ENCODE data around the gene GLT1D1. TPM values are rescaled to one million over a fixed set of nuclear protein-coding genes. Genes with fewer than 3 reads are reported as not detected.

The GLT1D1 gene
- polyA plus RNA-seq, 1 donor from 2014 or later, result not detected

DNA sequence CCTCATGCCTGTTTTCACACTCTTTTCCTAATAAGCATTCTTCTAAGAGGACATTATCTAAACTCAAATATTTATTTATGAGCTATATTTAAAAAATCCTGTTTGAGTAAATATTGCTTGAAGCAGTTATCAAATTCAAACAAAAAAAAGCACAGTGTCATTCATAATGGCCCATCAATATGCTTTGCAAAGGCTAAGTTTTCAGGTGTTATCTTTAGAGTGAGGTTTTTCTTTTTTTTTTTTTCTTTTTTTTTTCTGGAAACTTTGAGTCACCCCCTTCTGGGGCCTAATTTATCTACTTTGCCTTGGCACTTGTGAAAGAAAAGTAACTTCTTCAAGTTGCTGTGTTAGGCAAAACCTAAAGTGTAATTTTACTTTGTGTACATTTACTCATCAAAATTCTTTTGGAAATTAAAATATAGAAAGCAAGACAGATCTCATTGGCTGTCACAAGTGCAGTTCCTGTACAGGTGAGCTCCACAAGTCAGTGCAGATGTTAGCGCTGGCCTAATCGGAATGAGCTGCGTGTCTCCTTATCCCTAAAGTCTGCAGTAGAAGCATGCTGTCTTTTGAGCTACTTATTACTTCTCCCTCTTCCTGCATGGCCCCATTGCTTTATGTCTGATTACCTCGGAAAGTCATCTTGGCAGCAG lies 53.3 kb downstream of the GLT1D1 start:
- Mint-ChIP-seq H3K36me3 (peaks cover 2% of the 10 kb centered on the region), H3K27me3 (no peaks in the 10 kb centered on the region), H3K4me3 (no peak overlapping the region), H3K4me1 (no peaks in the 10 kb centered on the region), H3K9me3 (no peaks in the 10 kb centered on the region), H3K27ac (no peak overlapping the region)

DNA sequence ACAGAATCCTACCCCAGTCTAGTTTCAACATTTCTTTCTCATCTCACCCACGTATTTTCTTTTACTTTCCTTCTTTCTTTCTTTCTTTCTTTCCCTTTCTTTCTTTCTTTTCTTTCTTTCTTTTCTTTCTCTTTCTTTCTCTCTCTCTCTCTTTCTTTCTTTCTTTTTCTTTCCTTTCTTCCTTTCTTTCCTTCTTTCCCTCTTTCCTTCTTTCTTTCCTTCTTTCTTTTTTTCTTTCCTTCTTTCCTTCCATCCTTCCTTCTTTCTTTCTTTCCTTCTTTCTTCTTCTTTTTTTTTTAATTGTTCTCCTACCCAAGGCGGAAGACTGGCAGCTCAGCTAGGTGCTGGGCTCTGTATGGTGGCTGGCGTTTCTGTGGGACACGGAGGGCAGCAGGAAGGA lies 55.0 kb downstream of the GLT1D1 start:
- Mint-ChIP-seq H3K27ac (no peak overlapping the region), H3K36me3 (no peaks in the 10 kb centered on the region), H3K27me3 (no peaks in the 10 kb centered on the region), H3K9me3 (no peaks in the 10 kb centered on the region), H3K4me3 (no peak overlapping the region), H3K4me1 (no peaks in the 10 kb centered on the region)

DNA sequence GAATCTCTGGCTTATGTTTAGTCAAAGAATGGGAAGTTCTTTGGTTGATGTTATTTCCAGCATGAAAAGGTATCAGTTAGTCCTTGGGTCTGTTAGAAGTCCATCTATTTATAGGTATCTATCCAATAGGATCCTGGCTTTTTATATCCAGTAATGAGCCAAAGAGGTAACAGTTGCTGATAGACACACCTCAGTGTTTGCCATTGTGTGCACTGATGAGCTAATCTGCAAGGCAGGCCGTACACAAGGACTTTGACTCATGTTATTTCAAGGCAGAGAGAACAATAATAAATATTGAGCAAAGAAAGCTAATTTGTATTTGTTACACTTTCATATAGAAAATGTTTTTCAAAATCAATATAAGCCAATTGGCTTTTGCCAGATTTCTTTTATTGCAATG lies 56.4 kb downstream of the GLT1D1 start:
- Mint-ChIP-seq H3K27ac (no peak overlapping the region), H3K27me3 (no peaks in the 10 kb centered on the region), H3K36me3 (no peaks in the 10 kb centered on the region), H3K4me1 (no peaks in the 10 kb centered on the region), H3K9me3 (no peaks in the 10 kb centered on the region), H3K4me3 (no peak overlapping the region)

DNA sequence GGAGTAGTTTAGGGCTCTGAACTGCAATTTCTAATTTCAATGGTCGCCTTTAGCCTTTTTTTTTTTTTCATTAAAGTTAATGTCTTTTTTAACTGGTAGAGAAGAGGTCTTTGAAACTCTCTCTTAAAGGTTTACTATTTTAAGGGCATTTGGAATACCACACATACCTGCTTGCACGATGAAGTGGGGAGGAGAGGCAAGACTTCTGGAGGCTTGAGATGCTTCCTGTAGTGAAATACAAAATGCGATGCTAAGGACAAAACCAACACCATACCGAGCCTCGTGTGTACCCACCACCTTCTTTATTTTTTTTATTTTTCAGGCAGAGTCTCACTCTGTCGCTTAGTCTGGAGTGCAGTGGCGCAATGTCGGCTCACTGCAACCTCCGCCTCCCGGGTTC lies 57.4 kb downstream of the GLT1D1 start:
- Mint-ChIP-seq H3K27me3 (no peaks in the 10 kb centered on the region), H3K4me3 (no peak overlapping the region), H3K36me3 (no peaks in the 10 kb centered on the region), H3K4me1 (peaks cover 0 to 4% (median 0%) of the 10 kb centered on the region in 3 donors), H3K27ac (no peak overlapping the region), H3K9me3 (no peaks in the 10 kb centered on the region)

DNA sequence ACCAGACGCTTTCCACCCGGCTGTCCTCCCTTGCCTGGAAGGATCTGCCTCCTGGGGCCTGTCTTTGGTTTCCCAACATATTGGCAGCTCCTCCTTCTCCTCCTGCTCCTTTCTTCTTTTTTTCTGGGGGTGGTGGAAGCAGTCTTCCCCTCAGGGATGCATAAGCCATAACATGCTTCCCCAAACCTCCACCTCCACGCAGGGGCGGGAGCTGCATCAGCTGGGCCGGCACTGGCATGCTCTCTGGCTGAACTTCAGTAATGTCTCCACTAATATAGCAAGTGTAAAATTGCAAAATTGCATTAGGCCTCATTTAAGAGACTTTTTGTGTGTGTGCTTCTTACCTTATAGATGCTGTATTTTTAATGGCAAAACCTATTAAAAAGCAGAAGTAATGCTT lies 58.6 kb downstream of the GLT1D1 start:
- Mint-ChIP-seq H3K9me3 (no peaks in the 10 kb centered on the region), H3K4me3 (no peak overlapping the region), H3K36me3 (no peaks in the 10 kb centered on the region), H3K27me3 (no peaks in the 10 kb centered on the region), H3K4me1 (peaks cover 0 to 4% (median 0%) of the 10 kb centered on the region in 3 donors), H3K27ac (no peak overlapping the region)

DNA sequence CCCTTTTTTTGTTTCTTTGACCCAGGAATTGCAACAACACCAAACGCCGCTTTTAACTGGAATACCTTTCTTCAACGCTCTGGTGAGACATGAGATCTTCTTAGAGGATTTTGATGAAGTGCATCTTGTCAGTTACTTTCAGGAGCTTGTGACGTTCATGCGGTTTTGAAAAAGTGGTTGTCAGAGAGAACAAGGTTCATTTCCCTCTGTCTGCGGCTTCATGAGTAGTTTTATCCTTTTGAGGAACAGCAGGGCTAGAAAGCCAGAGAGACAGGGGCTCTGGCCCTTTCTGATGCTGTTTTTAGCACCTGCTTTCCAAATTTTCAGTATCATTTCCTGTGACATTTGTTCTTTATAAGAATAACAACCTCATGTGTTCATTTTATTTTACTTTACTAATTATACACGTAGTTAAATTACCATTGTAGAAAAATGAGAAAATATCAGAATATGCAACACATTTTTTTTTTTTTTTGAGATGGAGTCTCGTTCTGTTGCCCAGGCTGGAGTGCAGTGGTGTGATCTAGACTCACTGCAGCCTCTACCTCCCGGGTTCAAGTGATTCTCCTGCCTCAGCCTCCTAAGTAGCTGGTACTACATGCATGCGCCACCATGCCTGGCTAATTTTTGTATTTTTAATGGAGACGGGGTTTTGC lies 61.8 kb downstream of the GLT1D1 start:
- H3K27ac Mint-ChIP-seq, result no peak overlapping the region
- H3K4me1 Mint-ChIP-seq, result peaks cover 0 to 4% (median 0%) of the 10 kb centered on the region in 3 donors
- H3K4me3 Mint-ChIP-seq, result no peak overlapping the region
- peaks cover 2% of the 10 kb centered on the region for H3K36me3 Mint-ChIP-seq
- no peaks in the 10 kb centered on the region for H3K9me3 Mint-ChIP-seq
- peaks cover 4% of the 10 kb centered on the region for H3K27me3 Mint-ChIP-seq

DNA sequence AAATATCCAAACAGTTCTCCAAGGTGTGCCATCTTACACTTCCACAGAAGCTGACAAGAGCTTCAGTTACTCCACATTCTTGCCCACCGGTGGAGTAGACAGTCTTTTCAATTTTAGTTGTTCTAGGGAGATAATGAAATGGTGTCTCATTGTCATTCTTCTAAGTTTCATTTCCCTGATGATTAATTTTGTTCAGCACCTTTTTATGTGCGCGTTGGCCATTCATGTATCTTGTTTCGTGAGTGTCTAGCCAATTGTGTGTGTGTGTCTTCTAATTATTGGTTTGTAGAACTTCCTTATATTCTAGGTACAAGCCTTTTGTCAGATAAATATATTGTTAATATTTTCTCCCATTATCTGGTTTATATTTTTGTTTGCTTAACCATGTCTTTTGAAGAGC lies 63.1 kb downstream of the GLT1D1 start:
- no peak overlapping the region for H3K27ac Mint-ChIP-seq
- H3K4me3 Mint-ChIP-seq, result no peak overlapping the region
- peaks cover 2% of the 10 kb centered on the region for H3K36me3 Mint-ChIP-seq
- H3K4me1 Mint-ChIP-seq, result peaks cover 0 to 4% (median 0%) of the 10 kb centered on the region in 3 donors
- no peaks in the 10 kb centered on the region for H3K9me3 Mint-ChIP-seq
- H3K27me3 Mint-ChIP-seq, result peaks cover 4% of the 10 kb centered on the region

DNA sequence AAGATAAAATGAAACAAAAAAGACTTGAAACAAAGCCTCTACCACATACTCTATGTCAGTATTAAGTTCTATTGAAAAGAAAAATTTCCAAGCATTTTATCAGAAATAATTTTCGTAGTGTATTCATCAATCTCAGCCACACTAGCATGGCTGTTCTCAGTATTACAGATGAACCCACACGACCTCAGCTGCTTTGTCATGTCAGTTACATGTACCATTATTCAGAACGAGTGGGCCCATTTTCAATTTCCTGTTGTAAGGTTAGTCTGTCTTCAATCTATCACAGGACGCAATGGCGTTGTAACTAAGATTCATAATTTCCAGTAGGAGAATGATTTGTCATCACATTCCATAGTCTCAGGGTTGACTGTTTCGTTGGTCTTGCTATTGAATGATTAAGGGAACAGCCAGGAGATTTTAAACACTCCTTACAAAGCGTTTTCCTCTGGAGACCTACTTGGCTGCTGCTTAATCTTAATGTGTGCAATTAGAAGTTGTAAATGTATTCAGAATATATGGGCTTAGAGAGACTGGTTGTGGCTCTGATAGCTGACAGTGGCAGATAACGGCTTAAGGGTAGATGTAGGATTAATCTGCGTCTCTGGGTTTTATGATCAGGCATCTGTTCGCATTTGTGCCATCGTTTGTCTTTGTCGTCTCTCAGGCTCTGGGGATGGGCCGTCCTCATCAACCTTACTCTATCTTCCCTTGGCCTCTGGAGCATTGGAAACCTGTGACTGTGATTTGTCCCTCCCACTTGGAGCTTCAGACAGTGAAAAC lies 65.4 kb downstream of the GLT1D1 start:
- peaks cover 2% of the 10 kb centered on the region for H3K36me3 Mint-ChIP-seq
- no peak overlapping the region for H3K4me3 Mint-ChIP-seq
- H3K27me3 Mint-ChIP-seq, result peaks cover 7% of the 10 kb centered on the region
- peaks cover 0 to 4% (median 0%) of the 10 kb centered on the region in 3 donors for H3K4me1 Mint-ChIP-seq
- no peak overlapping the region for H3K27ac Mint-ChIP-seq
- no peaks in the 10 kb centered on the region for H3K9me3 Mint-ChIP-seq

DNA sequence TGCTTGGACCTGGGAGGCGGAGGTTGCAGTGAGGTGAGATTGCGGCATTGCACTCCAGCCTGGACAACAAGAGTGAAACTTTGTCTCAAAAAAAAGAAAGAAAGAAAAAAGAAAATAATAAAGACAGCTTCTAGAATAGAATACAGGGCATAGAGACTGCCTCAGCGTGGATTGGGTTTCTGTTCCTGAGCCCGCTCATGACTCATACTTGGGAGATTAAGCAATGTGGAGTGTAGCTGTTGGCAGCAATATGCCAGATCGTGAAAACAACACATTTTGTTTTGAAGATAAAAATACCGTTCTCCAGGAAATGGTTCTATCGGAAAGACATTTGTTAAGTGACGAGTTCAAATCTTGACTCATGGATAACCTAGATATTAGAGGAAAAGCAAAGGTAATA lies 67.2 kb downstream of the GLT1D1 start:
- Mint-ChIP-seq H3K4me3 (no peak overlapping the region), H3K4me1 (no peaks in the 10 kb centered on the region), H3K27ac (no peak overlapping the region)

DNA sequence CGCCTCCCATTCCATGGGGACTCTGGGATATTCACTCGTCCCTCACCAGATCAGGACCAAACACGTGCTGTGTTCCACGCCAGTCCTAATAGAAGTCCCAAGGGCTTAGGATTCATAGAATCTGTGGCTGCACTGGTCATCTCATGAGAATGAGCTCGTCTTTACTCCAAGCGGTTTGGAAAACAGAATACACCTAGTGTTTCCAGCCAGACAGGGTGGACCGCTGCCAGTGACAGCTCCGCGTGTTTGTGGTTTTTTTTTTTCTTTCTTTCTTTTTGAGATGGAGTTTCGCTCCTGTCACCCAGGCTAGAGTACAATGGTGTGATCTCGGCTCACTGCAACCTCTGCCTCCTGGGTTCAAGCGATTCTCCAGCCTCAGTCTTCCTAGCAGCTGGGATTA lies 75.1 kb downstream of the GLT1D1 start:
- Mint-ChIP-seq H3K4me1 (no peaks in the 10 kb centered on the region), H3K27me3 (peaks cover 2% of the 10 kb centered on the region), H3K4me3 (no peak overlapping the region), H3K9me3 (no peaks in the 10 kb centered on the region), H3K36me3 (peaks cover 2% of the 10 kb centered on the region), H3K27ac (no peak overlapping the region)

More for the DNA sequence above, 67.2 kb downstream of the GLT1D1 start:
- Mint-ChIP-seq H3K9me3 (no peaks in the 10 kb centered on the region), H3K27me3 (peaks cover 9% of the 10 kb centered on the region), H3K36me3 (peaks cover 3% of the 10 kb centered on the region)

DNA sequence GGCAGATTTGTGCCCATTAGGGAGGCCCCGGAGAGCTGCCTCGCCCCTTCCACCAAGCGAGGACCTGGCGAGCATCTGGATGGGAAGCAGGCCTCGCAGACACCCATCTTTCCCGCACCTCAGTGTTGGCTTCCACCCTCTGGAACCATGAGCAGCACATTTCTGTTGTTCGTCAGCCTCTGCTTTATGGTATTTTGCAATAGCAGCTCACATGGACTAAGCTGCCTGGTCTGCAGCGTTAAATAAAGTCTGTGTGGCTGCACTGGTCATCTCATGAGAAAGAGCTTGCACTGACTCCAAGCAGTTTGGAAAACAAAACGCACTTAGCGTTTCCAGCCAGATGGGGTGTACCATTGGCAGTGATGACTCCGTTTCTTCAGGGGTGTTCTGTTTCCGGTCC lies 75.8 kb downstream of the GLT1D1 start:
- H3K4me1 Mint-ChIP-seq, result no peaks in the 10 kb centered on the region
- no peak overlapping the region for H3K27ac Mint-ChIP-seq
- no peaks in the 10 kb centered on the region for H3K9me3 Mint-ChIP-seq
- H3K4me3 Mint-ChIP-seq, result no peak overlapping the region
- H3K36me3 Mint-ChIP-seq, result peaks cover 2% of the 10 kb centered on the region
- peaks cover 2% of the 10 kb centered on the region for H3K27me3 Mint-ChIP-seq

DNA sequence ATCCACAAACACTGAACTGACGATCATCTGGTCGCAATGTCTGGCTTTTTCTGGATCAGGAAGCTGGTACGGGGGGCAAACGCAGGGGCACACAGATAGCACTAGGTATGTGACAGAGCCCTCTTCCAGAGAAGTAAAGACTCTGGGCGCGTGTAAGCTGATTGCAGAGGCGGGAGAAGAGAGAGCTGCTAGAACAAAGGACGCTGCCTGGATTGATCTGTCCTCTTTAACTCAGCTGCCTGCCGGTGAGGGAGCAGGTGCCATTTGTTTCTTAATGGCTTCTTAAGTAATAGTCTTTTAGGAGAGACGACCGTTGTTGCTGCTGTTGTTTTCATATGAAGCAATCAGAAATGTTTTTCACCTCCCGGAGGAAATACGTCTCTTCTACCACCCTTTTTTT lies 77.3 kb downstream of the GLT1D1 start:
- no peaks in the 10 kb centered on the region for H3K9me3 Mint-ChIP-seq
- no peaks in the 10 kb centered on the region for H3K36me3 Mint-ChIP-seq
- H3K27ac Mint-ChIP-seq, result no peak overlapping the region
- H3K27me3 Mint-ChIP-seq, result no peaks in the 10 kb centered on the region
- H3K4me1 Mint-ChIP-seq, result no peaks in the 10 kb centered on the region
- H3K4me3 Mint-ChIP-seq, result no peak overlapping the region

DNA sequence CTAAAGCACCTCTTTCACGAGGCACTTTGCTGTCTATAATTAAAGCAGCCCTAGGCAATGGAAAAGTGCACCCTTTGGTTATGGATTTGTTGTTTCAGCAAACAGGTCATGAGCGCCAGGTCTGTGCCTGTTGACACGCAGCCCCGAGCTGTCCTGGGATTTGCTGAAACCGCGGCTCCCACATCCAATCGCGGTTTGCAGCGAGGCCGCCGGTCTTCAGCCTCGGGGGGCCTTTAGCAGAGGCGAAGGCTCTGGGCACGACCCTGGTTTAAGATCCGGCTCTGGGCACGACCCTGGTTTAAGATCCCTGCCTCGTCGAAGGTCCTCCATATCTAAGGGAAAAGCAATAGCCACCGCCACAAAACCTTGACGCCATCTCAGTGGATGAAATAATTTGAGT lies 79.2 kb downstream of the GLT1D1 start:
- Mint-ChIP-seq H3K4me3 (no peak overlapping the region), H3K27ac (no peak overlapping the region), H3K36me3 (no peaks in the 10 kb centered on the region), H3K9me3 (no peaks in the 10 kb centered on the region), H3K27me3 (peaks cover 2% of the 10 kb centered on the region), H3K4me1 (no peaks in the 10 kb centered on the region)

DNA sequence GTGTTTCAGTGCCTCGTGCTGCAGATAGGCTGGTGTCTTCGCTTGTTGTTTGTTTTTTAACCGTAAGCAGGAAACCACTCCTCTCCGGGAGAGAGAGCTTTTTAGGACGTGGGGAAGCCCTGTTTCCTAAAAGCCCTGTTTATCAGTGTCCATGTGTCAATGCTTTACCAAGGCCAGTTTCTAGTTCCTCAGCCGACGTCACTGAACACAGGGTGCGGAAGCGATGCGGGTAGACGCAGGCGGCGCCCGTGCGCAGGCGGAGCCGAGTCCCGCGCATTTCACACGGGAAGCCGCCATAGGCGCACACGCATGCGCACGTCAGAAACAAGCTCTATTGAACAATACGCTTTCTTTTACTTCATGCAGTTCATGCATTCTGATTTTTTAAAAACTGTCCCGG lies 79.8 kb downstream of the GLT1D1 start:
- H3K4me3 Mint-ChIP-seq, result no peak overlapping the region
- H3K27me3 Mint-ChIP-seq, result peaks cover 2% of the 10 kb centered on the region
- no peaks in the 10 kb centered on the region for H3K4me1 Mint-ChIP-seq
- H3K9me3 Mint-ChIP-seq, result peaks cover 0 to 5% (median 0%) of the 10 kb centered on the region in 3 donors
- no peaks in the 10 kb centered on the region for H3K36me3 Mint-ChIP-seq
- H3K27ac Mint-ChIP-seq, result no peak overlapping the region

DNA sequence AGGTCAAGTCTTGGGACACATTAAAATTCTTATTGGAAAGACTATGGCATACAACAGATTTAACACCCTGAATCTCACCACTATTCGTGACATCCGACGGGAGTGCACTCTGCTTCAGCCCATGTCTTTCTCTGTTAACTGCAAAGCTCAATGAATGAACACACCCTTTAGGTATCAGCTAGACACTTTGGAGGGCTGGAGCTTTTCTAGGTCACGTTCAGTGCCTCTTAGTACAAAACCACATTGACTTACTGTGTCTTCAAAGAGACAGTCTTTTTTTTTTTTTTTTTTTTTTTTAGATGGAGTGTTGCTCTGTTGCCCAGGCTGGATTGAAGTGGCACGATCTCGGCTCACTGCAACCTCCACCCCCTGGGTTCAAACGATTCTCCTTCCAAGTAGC lies 80.6 kb downstream of the GLT1D1 start:
- H3K27ac Mint-ChIP-seq, result peak overlapping the region in 1 of 3 donors; percentile 35
- no peaks in the 10 kb centered on the region for H3K36me3 Mint-ChIP-seq
- H3K27me3 Mint-ChIP-seq, result peaks cover 2% of the 10 kb centered on the region
- H3K9me3 Mint-ChIP-seq, result peaks cover 0 to 5% (median 0%) of the 10 kb centered on the region in 3 donors
- H3K4me1 Mint-ChIP-seq, result no peaks in the 10 kb centered on the region
- no peak overlapping the region for H3K4me3 Mint-ChIP-seq
